HUDEP-2 (cell line): ENCODE data around the gene BCR.

Experiments
- DNase-seq, 76 experiments: peaks; one replicate each; lab custom pipeline; 2025; ENCODE audit not compliant: unreplicated experiment in 76 of 76; lab: John Stamatoyannopoulos, UW

The BCR gene

DNA sequence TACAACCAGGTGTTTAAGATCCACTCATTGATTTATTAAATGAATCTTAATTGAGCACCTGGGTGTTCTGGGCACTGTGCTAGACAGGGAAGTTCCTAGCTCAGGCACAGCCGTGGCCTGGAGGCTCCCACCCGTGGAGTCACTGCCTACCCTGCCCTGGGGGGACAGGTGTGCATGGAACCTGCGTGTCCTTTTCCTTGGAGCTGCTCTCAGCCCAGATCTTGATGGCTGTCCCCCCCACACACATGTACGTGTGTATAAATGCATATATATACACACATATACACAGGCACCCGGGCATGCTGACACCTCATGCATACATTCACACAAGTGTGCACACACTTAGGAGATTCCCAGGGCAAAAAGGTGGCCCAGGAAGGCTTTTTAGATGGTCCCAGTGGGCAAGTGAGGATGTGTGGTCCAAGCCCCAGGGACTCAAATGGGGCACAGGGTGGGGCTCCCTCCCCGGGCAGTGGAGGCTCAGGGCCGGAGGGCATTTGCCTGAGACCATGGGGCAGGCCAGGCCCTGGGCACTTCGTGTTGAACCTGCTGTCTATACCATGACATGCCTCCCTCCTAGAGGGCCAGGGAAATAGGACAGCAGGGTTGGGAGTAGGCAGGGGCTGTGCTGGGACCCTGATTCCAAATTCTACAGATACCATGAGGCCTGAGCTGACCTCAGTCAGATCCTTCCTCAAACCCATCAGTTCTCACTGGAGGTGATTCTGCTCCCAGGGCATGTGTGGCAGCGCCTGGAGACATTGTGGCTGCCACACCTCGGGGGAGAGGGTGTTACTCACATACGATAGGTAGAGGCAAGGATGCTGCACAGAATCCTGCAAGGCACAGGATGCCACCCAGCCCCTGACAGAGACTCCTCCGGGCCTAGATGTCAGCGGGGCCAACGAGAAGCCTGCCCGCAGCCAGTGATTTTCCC lies 77.8 kb downstream of the BCR start:
- no peak for DNase-seq

DNA sequence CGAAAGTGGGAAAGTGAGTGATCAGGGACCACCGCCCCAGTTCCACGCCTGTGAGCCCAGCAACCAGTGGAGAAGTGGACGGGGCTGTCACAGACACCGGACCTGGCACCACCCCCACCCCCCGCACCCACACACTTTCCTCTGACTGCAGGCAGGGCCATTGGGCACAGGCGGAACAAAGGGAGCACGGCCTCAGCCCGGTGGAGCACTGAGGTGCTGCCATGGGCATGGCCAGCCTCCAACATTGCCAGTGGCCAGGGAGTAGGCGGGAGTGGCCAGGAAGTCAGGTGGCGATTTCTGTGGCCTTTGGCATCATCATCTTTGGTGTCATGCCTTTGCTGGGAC lies 78.5 kb downstream of the BCR start:
- DNase-seq, result no peak

DNA sequence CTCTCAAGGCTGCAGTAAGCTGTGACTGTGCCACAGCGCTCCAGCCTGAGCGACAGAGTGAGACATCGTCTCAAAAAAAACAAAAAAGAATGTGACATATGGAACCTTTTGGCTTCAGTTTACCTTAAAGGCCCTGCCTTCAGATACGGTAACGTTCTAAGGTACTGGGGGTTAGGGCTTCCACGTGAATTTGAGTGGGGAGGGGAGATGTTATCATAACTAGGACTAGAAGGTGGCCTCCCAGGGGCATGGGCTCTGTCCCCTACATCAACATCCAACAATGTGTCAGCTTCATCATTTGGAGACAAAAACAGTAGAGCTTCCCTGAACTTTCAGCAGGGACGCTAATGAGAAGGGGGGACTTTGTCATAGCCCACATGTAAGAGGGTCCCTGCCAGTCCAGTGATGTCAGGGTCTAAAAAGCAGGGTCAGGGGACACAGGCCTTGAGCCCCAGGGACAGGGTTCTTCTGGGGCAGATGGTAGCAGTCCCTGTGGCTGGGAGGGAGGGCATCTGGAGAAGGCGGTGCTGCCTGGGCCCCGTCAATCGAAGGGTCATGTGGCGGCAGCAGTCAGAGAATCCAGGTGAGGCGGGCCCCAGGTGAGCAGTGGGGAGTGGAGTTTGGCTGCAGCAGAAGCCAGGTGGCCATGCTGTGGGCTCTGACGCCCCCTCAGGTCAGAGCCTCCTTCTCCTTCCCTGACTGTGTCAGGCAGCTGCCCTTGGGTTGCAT lies 79.8 kb downstream of the BCR start:
- DNase-seq, result no peak

DNA sequence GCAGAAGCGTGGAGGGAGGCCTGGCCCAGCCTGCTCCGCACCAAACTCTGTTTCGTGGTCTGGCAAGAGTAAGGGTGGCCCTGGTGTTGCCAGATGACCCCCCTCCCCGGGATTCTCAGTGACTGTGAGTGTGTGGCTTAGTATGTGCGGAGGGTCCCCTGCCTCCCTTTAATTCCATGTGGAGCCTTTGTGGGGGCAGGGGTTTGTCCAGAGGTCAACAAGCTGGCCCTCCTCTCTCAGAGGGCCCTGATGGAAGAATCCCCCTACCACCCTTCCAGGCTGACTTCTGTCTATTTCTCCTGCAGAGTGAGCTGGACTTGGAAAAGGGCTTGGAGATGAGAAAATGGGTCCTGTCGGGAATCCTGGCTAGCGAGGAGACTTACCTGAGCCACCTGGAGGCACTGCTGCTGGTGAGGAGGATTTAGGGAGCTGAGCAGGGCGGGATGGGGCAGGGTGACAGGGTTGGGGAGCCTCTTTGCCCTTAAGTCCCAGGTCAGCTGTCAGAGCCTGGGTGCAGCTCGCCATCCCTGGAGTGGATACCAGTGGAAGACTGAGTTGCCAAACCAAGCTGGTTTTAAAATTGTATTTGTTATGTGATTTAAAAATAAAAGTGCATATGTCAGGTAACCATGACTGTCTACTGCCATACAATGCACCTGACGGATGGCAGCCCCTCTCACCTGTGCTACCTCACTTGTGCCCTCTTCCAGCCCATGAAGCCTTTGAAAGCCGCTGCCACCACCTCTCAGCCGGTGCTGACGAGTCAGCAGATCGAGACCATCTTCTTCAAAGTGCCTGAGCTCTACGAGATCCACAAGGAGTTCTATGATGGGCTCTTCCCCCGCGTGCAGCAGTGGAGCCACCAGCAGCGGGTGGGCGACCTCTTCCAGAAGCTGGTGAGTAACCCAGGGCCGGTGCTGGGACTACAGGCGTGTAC lies 80.6 kb downstream of the BCR start:
- DNase-seq, result no peak

DNA sequence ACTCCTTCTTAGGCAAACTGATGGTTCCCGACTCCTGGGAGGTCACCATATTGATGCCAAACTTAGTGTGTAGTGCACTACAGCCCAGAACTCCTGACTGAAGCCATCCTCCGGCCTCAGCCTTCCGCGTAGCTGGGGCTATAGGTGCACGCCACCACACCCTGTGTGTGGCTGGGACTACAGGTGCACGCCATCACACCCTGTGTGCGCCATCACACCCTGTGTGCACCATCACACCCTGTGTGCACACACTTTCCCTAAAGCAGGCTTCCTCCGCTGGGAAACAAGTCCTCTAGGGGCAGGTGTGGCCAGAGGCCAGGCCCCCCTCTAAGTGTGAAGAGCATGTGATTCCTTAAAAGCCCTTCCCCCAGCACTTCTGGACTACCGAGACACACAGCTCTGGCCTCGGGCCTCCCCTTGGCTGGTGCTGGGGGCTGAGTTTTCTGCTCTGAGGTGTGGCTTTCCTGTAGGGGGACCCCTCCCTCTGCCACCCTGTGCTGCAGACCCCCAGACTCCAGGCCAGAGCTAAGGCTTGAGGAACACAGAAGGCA lies 81.7 kb downstream of the BCR start:
- DNase-seq, result no peak

DNA sequence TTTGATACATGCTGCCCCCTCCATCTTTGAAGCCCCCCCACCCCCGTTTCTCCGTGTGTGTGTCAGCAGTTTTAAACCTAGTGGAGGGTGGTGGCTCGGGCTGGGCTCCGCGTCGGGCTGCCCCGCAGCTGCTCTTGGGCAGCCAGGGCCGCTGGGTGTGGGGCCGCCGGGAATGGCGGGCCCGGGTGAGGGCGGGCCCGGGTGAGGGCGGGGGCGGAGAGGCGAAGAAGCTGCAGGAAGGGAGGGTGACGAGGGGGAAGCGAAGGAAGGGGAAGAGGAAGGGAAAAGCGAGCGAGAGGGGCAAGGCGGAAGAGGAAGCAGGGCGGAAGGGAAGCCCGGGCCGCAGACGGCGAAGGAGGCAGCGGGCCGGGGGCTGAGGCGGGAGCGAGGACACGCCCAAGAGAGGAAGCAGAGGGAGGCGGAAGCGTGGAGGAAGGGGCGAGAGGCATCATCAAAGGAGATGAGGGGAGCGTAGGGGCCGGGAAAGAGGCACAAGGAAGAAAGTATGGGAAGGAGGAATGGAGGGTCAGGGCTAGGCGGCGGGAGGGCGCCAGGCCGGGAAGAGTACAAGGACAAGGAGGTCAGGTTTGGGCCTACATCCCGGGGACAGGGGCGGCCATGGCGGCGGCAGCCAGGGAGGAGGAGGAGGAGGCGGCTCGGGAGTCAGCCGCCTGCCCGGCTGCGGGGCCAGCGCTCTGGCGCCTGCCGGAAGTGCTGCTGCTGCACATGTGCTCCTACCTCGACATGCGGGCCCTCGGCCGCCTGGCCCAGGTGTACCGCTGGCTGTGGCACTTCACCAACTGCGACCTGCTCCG lies 82.4 kb downstream of the BCR start:
- no peak for DNase-seq

DNA sequence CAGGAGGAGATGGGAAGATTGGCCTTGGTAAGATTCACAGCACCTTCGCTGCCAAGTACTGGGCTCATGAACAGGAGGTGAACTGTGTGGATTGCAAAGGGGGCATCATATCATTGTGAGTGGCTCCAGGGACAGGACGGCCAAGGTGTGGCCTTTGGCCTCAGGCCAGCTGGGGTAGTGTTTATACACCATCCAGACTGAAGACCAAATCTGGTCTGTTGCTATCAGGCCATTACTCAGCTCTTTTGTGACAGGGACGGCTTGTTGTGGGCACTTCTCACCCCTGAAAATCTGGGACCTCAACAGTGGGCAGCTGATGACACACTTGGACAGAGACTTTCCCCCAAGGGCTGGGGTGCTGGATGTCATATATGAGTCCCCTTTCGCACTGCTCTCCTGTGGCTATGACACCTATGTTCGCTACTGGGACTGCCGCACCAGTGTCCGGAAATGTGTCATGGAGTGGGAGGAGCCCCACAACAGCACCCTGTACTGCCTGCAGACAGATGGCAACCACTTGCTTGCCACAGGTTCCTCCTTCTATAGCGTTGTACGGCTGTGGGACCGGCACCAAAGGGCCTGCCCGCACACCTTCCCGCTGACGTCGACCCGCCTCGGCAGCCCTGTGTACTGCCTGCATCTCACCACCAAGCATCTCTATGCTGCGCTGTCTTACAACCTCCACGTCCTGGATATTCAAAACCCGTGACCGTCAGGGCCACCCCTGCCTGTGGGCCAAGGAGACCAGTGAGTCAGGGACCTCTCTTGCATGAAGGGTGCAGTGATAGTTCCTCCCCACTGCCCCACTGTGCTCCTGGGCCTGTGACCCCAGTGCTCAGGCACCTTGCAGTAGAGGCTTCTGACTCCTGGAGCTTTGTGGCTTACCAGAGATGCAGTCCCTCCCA lies 83.6 kb downstream of the BCR start:
- no peak for DNase-seq

DNA sequence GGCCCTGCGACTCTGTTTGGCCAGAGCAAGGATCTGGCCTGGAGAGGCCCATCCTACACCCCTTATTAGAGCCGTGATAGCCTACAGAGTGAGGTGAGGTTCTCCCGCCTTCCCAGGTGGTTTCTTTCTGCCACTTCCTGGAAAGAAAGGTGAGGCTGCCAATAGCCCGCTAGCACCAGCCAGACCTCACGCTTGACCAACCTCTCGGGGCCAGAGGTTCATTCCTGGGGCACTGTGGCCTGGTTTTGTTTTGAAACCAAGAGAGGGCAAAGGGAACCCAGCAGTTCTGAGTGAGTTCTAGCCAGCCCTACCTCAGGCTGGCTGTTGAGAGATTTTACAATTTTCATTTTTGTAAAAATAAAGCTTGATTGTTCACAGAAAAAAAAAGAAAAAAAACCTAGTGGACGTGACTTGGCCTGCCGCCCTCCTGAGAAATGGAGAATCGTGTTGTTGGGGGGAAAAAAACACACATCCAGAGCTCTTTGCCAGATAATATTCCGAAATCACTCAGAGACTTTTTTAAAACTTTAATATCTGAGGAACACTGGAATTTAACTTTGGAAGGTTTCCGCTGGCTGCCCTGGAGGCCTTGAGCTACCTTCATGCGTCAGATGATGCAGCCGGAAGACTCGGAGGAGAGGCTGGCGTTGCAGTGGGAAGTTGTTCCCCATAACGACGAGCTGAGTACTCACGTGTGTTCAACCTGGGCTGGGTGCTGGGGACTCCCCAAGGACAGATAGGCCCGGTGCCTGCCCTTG lies 84.5 kb downstream of the BCR start:
- no peak for DNase-seq

DNA sequence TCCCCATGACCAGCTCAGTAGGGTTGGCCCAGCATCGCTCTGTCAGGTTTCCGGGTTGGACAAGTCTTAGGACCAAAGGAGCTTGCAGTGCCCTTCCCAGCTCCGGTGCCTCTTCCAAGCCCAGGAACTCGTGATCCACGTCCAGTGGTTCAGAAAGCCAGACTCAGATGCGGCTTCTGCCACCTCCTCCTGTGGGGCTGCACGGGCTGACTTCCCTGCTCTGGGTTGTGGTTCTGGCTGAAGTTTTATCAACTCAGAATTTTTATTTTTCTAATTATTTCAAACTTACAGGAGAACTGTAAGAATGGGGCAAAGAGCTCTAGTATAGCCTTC lies 85.0 kb downstream of the BCR start:
- DNase-seq, result no peak

DNA sequence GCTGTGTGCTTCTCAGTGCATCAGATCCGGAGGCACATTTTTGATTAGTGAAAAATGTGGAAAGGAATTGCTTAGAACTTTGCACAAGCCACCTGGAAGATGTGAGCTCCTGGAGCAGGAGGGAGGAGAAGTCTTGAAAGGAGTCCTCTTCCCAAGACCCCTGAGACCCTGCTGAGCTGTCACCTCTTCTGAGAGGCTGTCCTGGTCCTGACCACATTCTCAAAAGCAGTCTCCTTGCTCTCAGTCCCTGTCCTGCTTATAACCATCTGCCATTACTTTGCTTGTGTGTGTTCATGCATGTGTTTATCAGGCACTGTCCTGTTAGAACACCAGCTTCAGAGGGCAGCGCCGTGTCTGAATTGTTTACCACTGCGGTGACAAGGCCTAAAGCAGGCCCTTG lies 86.5 kb downstream of the BCR start:
- DNase-seq, result no peak

DNA sequence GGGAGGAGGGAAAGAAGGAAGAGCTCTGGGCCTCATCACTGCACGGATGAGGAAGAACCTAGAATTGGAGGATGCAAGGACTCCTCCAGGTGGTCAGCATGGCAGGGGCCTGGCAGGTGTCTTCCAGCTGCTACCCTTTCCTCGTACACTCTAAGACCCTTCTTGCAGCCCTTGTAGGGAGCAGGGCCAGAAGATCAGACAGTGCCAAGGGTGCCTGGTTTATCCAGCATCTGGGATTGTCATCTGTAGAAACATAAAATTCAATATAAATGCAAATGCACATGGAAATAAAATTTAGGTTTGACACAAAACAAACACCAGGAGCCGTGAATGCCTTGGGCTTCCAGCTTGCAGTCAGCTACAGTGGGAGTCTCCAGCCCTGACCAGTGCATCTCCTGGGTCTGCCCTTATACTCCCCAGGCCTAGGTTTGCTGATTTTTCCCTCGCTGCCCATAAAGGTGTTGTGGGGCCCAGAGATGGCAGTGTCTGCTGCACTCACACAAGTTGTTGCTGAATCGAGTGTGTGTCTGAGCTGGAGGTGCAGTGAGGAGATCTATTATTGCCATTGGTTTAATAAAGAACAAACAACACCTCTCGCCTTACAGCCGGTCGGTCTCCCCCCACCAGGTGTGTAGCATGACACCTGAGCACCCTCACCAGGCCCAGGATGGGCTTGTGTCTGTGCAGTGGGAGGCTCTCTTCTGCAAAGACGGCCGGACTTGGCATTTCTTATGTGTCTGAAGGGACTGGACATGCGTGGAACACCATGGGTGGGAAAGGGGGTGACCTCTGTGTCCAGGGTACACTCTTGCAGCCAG lies 87.1 kb downstream of the BCR start:
- DNase-seq, result no peak

DNA sequence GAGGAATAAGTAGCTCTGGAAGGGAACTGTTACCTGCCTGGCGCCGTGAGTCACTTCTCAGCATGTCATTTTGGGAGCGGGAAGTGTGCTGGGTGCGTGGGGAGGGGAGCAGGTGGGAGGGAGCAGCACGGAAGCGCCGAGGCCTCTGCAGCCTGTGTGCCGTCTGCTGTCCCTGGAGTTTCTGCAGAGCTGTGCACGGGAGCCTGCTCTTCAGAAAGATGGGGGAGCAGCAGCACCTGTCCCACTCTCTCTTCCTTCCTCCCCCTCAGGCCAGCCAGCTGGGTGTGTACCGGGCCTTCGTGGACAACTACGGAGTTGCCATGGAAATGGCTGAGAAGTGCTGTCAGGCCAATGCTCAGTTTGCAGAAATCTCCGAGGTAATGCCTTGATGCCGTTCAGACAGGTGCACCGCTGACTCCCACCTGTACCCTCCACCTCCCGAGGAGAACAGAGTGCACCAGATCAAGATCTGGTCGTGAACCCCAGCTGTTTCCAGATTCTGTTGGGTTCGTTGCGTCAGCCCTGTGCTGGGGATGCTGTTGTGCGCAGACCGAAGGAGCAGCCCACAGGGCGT lies 87.9 kb downstream of the BCR start:
- DNase-seq, result no peak

DNA sequence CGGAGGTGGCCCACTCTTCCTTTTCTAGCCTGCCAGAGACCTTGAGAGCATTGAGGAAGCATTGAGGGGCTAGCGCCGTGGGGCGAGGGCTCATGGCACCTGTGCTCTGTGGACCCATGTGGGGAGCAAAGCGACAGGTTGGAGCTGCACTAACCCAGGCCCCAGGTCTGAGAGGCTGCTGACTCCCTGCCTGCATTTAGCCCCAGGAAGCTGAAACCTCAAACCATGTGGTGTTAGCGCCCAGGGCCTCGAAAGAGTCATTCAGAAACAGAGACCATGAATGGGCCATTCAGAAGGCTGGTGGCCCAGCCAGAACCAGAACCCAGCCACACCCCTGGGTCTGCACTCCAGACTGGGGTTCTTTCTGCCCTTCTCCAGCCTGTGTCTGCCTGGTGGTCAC lies 88.6 kb downstream of the BCR start:
- no peak for DNase-seq

DNA sequence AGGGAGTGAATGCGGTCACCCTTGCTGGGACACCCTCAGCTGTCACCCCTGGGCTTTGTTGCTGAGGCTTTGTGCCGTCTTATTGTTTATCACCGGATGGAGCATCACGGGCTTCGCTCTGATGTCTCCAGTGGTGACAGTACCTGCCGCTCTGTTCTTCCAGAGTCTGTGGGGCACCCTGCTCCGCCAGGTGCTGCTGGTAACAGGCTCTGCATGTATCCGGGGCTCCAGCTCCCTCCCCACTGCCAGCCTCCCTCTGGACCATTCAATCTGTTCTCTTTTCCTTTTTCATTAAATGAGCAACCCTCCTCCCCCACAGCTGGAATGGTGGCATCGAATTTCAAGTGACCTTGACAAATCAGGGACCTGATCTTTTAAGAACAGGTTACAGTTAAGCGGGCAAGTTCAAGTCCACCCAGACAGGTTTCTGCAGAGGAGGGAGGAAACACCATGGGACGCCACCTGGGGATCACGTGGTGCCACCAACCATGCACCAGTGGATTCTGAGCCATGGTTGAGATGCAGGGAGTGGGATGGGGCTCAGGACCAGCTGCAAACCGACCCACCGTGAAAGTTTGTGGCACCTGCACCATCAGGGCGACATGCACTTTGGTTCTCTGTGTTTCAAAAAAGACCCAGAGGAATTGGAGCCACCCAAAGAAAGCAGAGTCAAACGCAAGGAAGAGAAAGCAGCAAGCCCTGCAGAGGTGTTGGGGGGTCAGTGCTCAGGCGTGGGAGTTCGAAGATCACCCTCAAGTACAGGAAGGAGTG lies 89.3 kb downstream of the BCR start:
- DNase-seq, result no peak

DNA sequence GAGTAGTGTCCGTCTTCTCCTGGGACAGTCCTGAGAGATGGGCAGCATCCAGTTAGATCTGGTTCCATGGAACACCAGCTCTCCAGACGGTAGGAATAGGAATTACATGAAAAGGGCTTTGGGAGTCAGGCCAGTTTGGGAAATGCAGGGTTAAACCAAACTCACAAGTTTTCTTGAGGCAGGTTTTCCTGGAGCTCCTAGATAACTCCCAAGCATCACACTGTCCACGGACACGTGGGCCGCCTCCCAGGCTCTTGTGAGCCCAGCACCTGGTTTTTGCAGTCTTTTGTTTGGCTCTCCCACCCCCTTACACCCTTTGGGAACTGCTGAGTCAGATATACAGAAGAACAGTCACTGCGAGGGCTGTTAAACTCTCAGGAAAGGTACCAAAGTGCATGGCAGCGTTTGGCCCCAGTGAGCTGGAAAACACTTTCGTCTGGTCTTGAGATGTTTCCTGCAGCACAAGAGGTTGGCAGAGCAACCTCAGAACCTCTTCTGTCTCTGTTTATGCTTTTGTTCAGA lies 90.0 kb downstream of the BCR start:
- DNase-seq, result no peak
